Fibroblast of the aortic adventitia (primary cell): ENCODE results near the gene GALNT1. TPM values are rescaled to one million over a fixed set of nuclear protein-coding genes. Genes with fewer than 3 reads are reported as not detected.
A peak's percentile ranks its signal among the peaks of the same experiment; 100 is the strongest.
"Not testable (repeated sequence)": the region's sequence is repeated elsewhere in the genome, so short reads cannot be mapped to it uniquely, and the experiment has no call there.

Source experiments
- DNase-seq: peaks from one replicate; pipeline ENCODE4 v3.0.0-alpha.2; 2010; ENCODE audit warnings: low read depth
- H3K4me3 ChIP-seq: 2 replicates; pipeline ENCODE4 v1.5.1; 2011; ENCODE audit warnings: low read depth, mild to moderate bottlenecking, control low read depth, low read length, moderate library complexity
- CTCF ChIP-seq: IDR thresholded peaks from 2 replicates; pipeline ENCODE4 v1.5.1; 2011; ENCODE audit warnings: mild to moderate bottlenecking, low read length, control low read depth, inconsistent platforms; ENCODE audit not compliant: insufficient read depth
- total RNA-seq: library from RNA; depleted of rRNA; stranded (reverse); fragments of >200 nt; gene quantifications from 2 replicates; pipeline ENCODE4 v1.2.3, GENCODE V29; 2012; ENCODE audit warnings: low replicate concordance

GALNT1 gene
- total RNA-seq = 46.9 and 49.0 TPM in 2 replicates

- TF ChIP-seq CTCF = no peak
- no peak for DNase-seq
Observed at GRCh38 chr18:35581546-35581897, at the start of gene GALNT1. Gene GALNT1 (plus strand): TSS chr18:35581740. CDS start chr18:35654663, 72,923 bp downstream.

GRCh38 chr18:35533916-35534405 lies 47.6 kb upstream of the GALNT1 start:
- no peak for TF ChIP-seq CTCF
- H3K4me3 ChIP-seq = no peak overlapping the region
- no peak for DNase-seq

More at GRCh38 chr18:35581546-35581897, at the start of gene GALNT1:
- H3K4me3 ChIP-seq = peak within 1 kb of the TSS; percentile 78

- no peak overlapping the region for H3K4me3 ChIP-seq
- no peak for DNase-seq
- no peak for TF ChIP-seq CTCF
Observed at GRCh38 chr18:35535297-35535696, 46.2 kb upstream of the GALNT1 start.

GRCh38 chr18:35542356-35542755 lies 39.2 kb upstream of the GALNT1 start:
- no peak for TF ChIP-seq CTCF
- no peak for DNase-seq
- no peak overlapping the region for H3K4me3 ChIP-seq

GRCh38 chr18:35547008-35547605 lies 34.4 kb upstream of the GALNT1 start:
- no peak for DNase-seq
- H3K4me3 ChIP-seq = no peak overlapping the region
- no peak for TF ChIP-seq CTCF

- H3K4me3 ChIP-seq = no peak overlapping the region
- TF ChIP-seq CTCF = no peak
- DNase-seq = no peak
Observed at GRCh38 chr18:35549564-35549963, 32.0 kb upstream of the GALNT1 start.

GRCh38 chr18:35553300-35553699 lies 28.2 kb upstream of the GALNT1 start:
- no peak overlapping the region for H3K4me3 ChIP-seq
- DNase-seq = no peak
- no peak for TF ChIP-seq CTCF

GRCh38 chr18:35555538-35555937 lies 26.0 kb upstream of the GALNT1 start:
- DNase-seq = not testable (repeated sequence)

More at GRCh38 chr18:35555538-35555937, 26.0 kb upstream of the GALNT1 start:
- H3K4me3 ChIP-seq = not testable (repeated sequence)
